Activated CD8-positive, alpha-beta T cell treated with anti-CD3 and anti-CD28 coated beads, Interleukin-2, amount 10 ng/mL, durations not matched to agents 7 days and 5 days (primary cell): ENCODE data around the gene NPHS2. TPM values are rescaled to one million over a fixed set of nuclear protein-coding genes. Genes with fewer than 3 reads are reported as not detected.
"Not testable (repeated sequence)": the region's sequence is repeated elsewhere in the genome, so short reads cannot be mapped to it uniquely, and the experiment has no call there.

ENCODE experiments used
- ATAC-seq: fragments of 150-1000 bp; cut with Tn5 transposase; one replicate; pipeline ENCODE4 v1.10.0; 2021; ENCODE audit warnings: moderate library complexity
- CTCF ChIA-PET: fragments of 350-600 bp; sonication (Branson Sonifier 250); formaldehyde crosslinking; loops from one replicate; lab custom pipeline; 2021; ENCODE audit warnings: antibody characterized with exemption; lab: Charles Lee
- POLR2A ChIA-PET: fragments of 350-600 bp; sonication (Branson Sonifier 250); formaldehyde crosslinking; loops from one replicate; lab custom pipeline; 2021; ENCODE audit warnings: antibody characterized with exemption; lab: Charles Lee
- DNase-seq: peaks from one replicate; pipeline ENCODE4 v3.0.0-alpha.2; 2020
- H3K27ac Mint-ChIP-seq: one replicate; pipeline ENCODE4 v1.8.0; 2021; ENCODE audit warnings: mild to moderate bottlenecking, mixed read lengths
- H3K27me3 Mint-ChIP-seq: one replicate; pipeline ENCODE4 v1.8.0; 2021; ENCODE audit warnings: low read depth, mixed read lengths
- H3K36me3 Mint-ChIP-seq: one replicate; pipeline ENCODE4 v1.8.0; 2021; ENCODE audit warnings: low read depth, mixed read lengths
- H3K4me1 Mint-ChIP-seq: one replicate; pipeline ENCODE4 v1.8.0; 2021; ENCODE audit warnings: low read depth, mixed read lengths
- H3K4me3 Mint-ChIP-seq: one replicate; pipeline ENCODE4 v1.8.0; 2021; ENCODE audit warnings: mild to moderate bottlenecking, mixed read lengths
- H3K9me3 Mint-ChIP-seq: one replicate; pipeline ENCODE4 v1.8.0; 2022; ENCODE audit warnings: mixed read lengths; ENCODE audit not compliant: insufficient read depth
- total RNA-seq, 2 experiments: library from RNA; stranded (reverse); gene quantifications; one replicate each; pipeline ENCODE4 v1.2.3, GENCODE V29; 2021

Gene NPHS2
- total RNA-seq, 2 experiments from 2014 or later, result not detected

GRCh38 chr1:179530352-179530751 lies 45.4 kb downstream of the NPHS2 start:
- Mint-ChIP-seq H3K27me3 (no peaks in the 10 kb centered on the region), H3K4me3 (no peak overlapping the region), H3K9me3 (no peaks in the 10 kb centered on the region), H3K4me1 (no peaks in the 10 kb centered on the region), H3K36me3 (no peaks in the 10 kb centered on the region), H3K27ac (no peak overlapping the region)
- ChIA-PET POLR2A (no interaction called here), CTCF (no interaction called here)
- ATAC-seq (no peak), DNase-seq (no peak)

DNA sequence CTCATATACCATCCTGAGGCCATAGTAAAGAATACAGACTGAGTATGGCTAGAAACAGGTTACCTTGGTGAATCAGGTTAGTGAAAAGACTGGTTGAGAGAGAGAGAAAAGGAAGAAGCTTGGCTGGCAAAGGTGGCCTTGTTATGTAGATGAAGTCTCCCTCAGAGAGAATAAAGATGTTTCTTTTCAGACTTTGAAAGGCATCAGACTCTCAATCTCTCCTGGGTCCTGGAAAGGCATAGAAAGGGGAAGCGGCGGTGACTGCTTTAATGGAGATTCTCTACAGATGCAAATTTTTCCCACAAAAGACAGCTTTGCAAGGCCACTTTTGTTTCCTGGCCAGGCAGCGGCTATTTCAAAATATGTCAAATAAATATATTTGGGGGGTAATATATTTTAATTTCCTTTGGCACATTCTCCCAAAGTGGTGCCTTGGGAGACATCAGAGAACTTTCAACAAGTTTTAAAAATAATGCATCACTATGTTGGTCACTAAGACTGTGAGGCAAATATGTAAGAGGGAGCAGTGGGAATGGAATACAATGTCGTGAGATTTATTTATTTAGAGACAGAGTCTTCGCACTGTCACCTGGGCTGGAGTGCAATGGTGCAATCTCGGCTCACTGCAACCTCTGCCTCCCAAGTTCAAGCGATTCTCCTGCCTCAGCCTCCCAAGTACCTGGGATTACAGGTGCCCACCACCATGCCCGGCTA lies 46.1 kb downstream of the NPHS2 start:
- Mint-ChIP-seq H3K4me3 (no peak overlapping the region), H3K9me3 (no peaks in the 10 kb centered on the region), H3K27me3 (no peaks in the 10 kb centered on the region), H3K36me3 (no peaks in the 10 kb centered on the region), H3K4me1 (no peaks in the 10 kb centered on the region), H3K27ac (no peak overlapping the region)
- ATAC-seq (no peak), DNase-seq (no peak)
- POLR2A ChIA-PET, result no interaction called here
- CTCF ChIA-PET, result no interaction called here

DNA sequence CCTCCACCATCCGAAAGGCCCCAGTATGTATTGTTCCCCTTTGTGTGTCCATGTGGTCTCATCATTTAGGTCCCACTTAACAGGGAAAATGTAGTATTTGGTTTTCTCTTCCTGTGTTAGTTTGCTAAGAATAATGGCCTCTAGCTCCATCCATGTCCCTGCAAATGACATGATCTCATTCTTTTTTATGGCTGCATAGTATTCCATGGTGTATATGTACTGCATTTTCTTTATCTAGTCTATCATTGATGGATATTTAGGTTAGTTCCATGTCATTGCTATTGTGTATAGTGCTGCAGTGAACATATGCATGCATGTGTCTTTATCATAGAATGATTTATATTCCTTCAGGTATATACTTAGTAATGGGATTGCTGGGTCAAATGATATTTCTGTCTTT lies 57.2 kb downstream of the NPHS2 start:
- not testable (repeated sequence) for H3K9me3 Mint-ChIP-seq, H3K4me1 Mint-ChIP-seq

DNA sequence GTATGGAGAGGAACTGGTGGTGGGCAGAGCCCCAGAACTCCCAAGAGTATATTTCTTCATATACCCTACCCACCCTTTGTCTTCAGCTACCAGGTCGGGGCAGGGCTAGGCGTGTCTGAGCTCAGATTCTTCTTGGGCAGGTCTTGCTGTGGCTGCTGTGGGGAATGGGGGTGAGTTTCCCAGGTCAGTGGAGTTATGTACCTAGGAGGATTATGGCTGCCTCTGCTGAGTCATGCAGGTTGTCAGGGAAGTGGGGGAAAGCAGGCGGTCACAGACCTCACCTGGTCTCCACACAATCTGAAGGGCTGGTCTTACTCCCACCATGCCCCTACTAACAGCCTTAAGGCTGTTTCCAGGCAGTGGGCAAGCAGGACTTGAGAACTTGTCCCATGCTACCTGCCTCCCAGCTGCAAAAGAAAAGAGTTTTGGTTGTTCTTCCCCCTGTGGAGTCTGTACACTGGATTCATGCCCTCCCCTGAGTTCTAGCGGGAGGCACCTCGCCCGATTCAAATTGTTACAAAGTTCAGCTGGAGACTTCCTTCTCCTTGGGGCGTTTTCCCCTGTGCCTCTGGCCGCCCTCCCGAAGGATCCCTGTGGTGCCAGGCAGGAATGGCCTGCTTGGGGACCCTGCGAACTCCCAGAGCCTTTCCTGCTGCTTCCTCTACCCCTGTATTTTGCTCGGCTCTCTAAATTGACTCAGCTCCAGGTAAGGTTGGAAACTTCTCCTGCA lies 58.6 kb downstream of the NPHS2 start:
- Mint-ChIP-seq H3K36me3 (no peaks in the 10 kb centered on the region), H3K9me3 (no peaks in the 10 kb centered on the region), H3K4me3 (no peak overlapping the region), H3K27me3 (peaks cover 3% of the 10 kb centered on the region), H3K27ac (no peak overlapping the region), H3K4me1 (no peaks in the 10 kb centered on the region)
- ChIA-PET POLR2A (no interaction called here), CTCF (no interaction called here)
- ATAC-seq, result no peak
- DNase-seq, result no peak

More for the DNA sequence above, 57.2 kb downstream of the NPHS2 start:
- H3K4me3 Mint-ChIP-seq, POLR2A ChIA-PET, H3K27ac Mint-ChIP-seq, CTCF ChIA-PET, H3K27me3 Mint-ChIP-seq, DNase-seq, ATAC-seq, H3K36me3 Mint-ChIP-seq: not testable (repeated sequence)

GRCh38 chr1:179510038-179510437 lies 65.7 kb downstream of the NPHS2 start:
- Mint-ChIP-seq H3K4me3 (no peak overlapping the region), H3K4me1 (peaks cover 7% of the 10 kb centered on the region), H3K27me3 (peaks cover 3% of the 10 kb centered on the region), H3K9me3 (no peaks in the 10 kb centered on the region), H3K27ac (no peak overlapping the region), H3K36me3 (no peaks in the 10 kb centered on the region)
- POLR2A ChIA-PET, result no interaction called here
- ATAC-seq (no peak), DNase-seq (no peak)
- CTCF ChIA-PET, result no interaction called here

- H3K9me3 Mint-ChIP-seq, result no peaks in the 10 kb centered on the region
Observed at GRCh38 chr1:179509384-179509783, 66.4 kb downstream of the NPHS2 start.

GRCh38 chr1:179506199-179506598 lies 69.5 kb downstream of the NPHS2 start:
- ChIA-PET CTCF (no interaction called here), POLR2A (no interaction called here)
- H3K9me3 Mint-ChIP-seq, result no peaks in the 10 kb centered on the region
- no peaks in the 10 kb centered on the region for H3K36me3 Mint-ChIP-seq
- no peak overlapping the region for H3K27ac Mint-ChIP-seq
- no peak for DNase-seq
- H3K4me1 Mint-ChIP-seq, result peaks cover 7% of the 10 kb centered on the region
- H3K4me3 Mint-ChIP-seq, result no peak overlapping the region
- H3K27me3 Mint-ChIP-seq, result no peaks in the 10 kb centered on the region
- no peak for ATAC-seq

More at GRCh38 chr1:179509384-179509783, 66.4 kb downstream of the NPHS2 start:
- ChIA-PET CTCF (no interaction called here), POLR2A (no interaction called here)
- ATAC-seq, result no peak
- Mint-ChIP-seq H3K4me3 (no peak overlapping the region), H3K27me3 (peaks cover under 1% of the 10 kb centered on the region), H3K27ac (no peak overlapping the region), H3K4me1 (peaks cover 7% of the 10 kb centered on the region), H3K36me3 (no peaks in the 10 kb centered on the region)
- DNase-seq, result no peak

Other genes starting within 250 kb of the NPHS2 start
- 1 to 10 TPM; 1.4 TPM for gene AXDND1, start 210.0 kb downstream of the NPHS2 start, total RNA-seq
- gene TDRD5, start 15.9 kb upstream of the NPHS2 start, total RNA-seq, result not detected
- not detected for gene FAM163A, start 167.3 kb upstream of the NPHS2 start, total RNA-seq